Astrocyte (in vitro differentiated cells and primary cell): ENCODE results near the gene ETS1. TPM values are rescaled to one million over a fixed set of nuclear protein-coding genes. Genes with fewer than 3 reads are reported as not detected.
A peak's percentile ranks its signal among the peaks of the same experiment; 100 is the strongest.

ENCODE experiments used
- DNase-seq: peaks from one replicate; pipeline ENCODE4 v3.0.0-alpha.2; 2010; ENCODE audit warnings: low read depth
- FAIRE-seq: peaks from 2 replicates; lab custom pipeline; 2011; peaks lifted over from hg19 to GRCh38; lab: Jason Lieb, UNC
- H2AFZ ChIP-seq: 2 replicates; pipeline ENCODE4 v1.6.0; 2012; ENCODE audit warnings: low read depth, low read length, inconsistent platforms
- H3K27ac ChIP-seq: 2 replicates; pipeline ENCODE4 v1.5.1; 2011; ENCODE audit warnings: low read depth, low read length, inconsistent platforms
- H3K27me3 ChIP-seq: 2 replicates; pipeline ENCODE4 v1.6.0; 2011; ENCODE audit warnings: low read length, inconsistent platforms; ENCODE audit not compliant: insufficient read depth
- H3K36me3 ChIP-seq: 2 replicates; pipeline ENCODE4 v1.5.1; 2011; ENCODE audit warnings: low read length, inconsistent platforms; ENCODE audit not compliant: insufficient read depth
- H3K4me1 ChIP-seq: 2 replicates; pipeline ENCODE4 v1.5.1; 2011; ENCODE audit warnings: low read length, inconsistent platforms; ENCODE audit not compliant: insufficient read depth
- H3K4me2 ChIP-seq: 2 replicates; pipeline ENCODE4 v1.6.0; 2012; ENCODE audit warnings: low read length, inconsistent platforms
- H3K4me3 ChIP-seq: 2 replicates; pipeline ENCODE4 v1.5.1; 2011; ENCODE audit warnings: low read depth, mild to moderate bottlenecking, low read length, inconsistent platforms; ENCODE audit not compliant: insufficient read depth
- H3K79me2 ChIP-seq: 2 replicates; pipeline ENCODE4 v1.6.0; 2012; ENCODE audit warnings: mild to moderate bottlenecking, low read length, inconsistent platforms; ENCODE audit not compliant: insufficient read depth
- H3K9ac ChIP-seq: 2 replicates; pipeline ENCODE4 v1.6.0; 2012; ENCODE audit warnings: mild to moderate bottlenecking, low read length, inconsistent platforms
- H3K9me3 ChIP-seq: 2 replicates; pipeline ENCODE4 v1.5.1; 2012; ENCODE audit warnings: low read depth, mild to moderate bottlenecking, low read length, inconsistent platforms; ENCODE audit not compliant: insufficient read depth
- H4K20me1 ChIP-seq: 2 replicates; pipeline ENCODE4 v1.6.0; 2012; ENCODE audit warnings: low read length, inconsistent platforms; ENCODE audit not compliant: insufficient read depth
- H3K27ac Mint-ChIP-seq: one replicate; pipeline ENCODE4 v1.8.0; 2021; ENCODE audit warnings: mild to moderate bottlenecking, mixed read lengths; ENCODE audit not compliant: unreplicated experiment
- H3K27me3 Mint-ChIP-seq: one replicate; pipeline ENCODE4 v1.8.0; 2021; ENCODE audit warnings: low read depth, mixed read lengths; ENCODE audit not compliant: unreplicated experiment
- H3K36me3 Mint-ChIP-seq: one replicate; pipeline ENCODE4 v1.8.0; 2021; ENCODE audit warnings: low read depth, mixed read lengths; ENCODE audit not compliant: unreplicated experiment
- H3K4me1 Mint-ChIP-seq: one replicate; pipeline ENCODE4 v1.8.0; 2021; ENCODE audit warnings: low read depth, mixed read lengths; ENCODE audit not compliant: unreplicated experiment
- H3K4me3 Mint-ChIP-seq: one replicate; pipeline ENCODE4 v1.8.0; 2021; ENCODE audit warnings: mild to moderate bottlenecking, moderate library complexity, mixed read lengths; ENCODE audit not compliant: unreplicated experiment
- H3K9me3 Mint-ChIP-seq: one replicate; pipeline ENCODE4 v1.8.0; 2021; ENCODE audit warnings: mild to moderate bottlenecking, mixed read lengths; ENCODE audit not compliant: unreplicated experiment
- CTCF ChIP-seq: IDR thresholded peaks from 2 replicates; pipeline ENCODE4 v1.5.1; 2011; ENCODE audit warnings: low read depth, mild to moderate bottlenecking, inconsistent platforms, low read length, moderate library complexity; ENCODE audit not compliant: insufficient read depth
- EZH2 ChIP-seq: IDR thresholded peaks from 2 replicates; pipeline ENCODE4 v1.6.1; 2012; ENCODE audit warnings: mild to moderate bottlenecking, low read length, inconsistent platforms; ENCODE audit not compliant: insufficient read depth
- total RNA-seq: library from RNA; stranded (reverse); gene quantifications from 2 replicates; pipeline ENCODE4 v1.2.1, GENCODE V29; 2021

Gene ETS1
- total RNA-seq, 1 donor from 2014 or later = 107 TPM

GRCh38 chr11:128419012-128419767 lies 168.2 kb downstream of the ETS1 start:
- H3K27me3 Mint-ChIP-seq = no peaks in the 10 kb centered on the region
- Histone ChIP-seq H3K9ac (no peak overlapping the region), H3K27ac (no peak overlapping the region), H3K4me1 (peaks cover 26% of the 10 kb centered on the region), H2AFZ (no peak overlapping the region), H3K4me3 (no peak overlapping the region), H3K9me3 (no peaks in the 10 kb centered on the region), H3K27me3 (no peaks in the 10 kb centered on the region), H3K36me3 (no peaks in the 10 kb centered on the region), H4K20me1 (no peaks in the 10 kb centered on the region), H3K4me2 (no peak overlapping the region), H3K79me2 (no peaks in the 10 kb centered on the region)
- FAIRE-seq (no peak), DNase-seq (no peak)
- no peaks in the 10 kb centered on the region for H3K9me3 Mint-ChIP-seq
- peaks cover 34% of the 10 kb centered on the region for H3K4me1 Mint-ChIP-seq
- TF ChIP-seq CTCF = no peak
- TF ChIP-seq EZH2 = no peak
- H3K4me3 Mint-ChIP-seq = no peak overlapping the region
- H3K36me3 Mint-ChIP-seq = no peaks in the 10 kb centered on the region
- H3K27ac Mint-ChIP-seq = no peak overlapping the region

GRCh38 chr11:128417607-128418324 lies 169.6 kb downstream of the ETS1 start:
- no peak for TF ChIP-seq CTCF
- no peak for TF ChIP-seq EZH2
- DNase-seq = peak; percentile 95

DNA sequence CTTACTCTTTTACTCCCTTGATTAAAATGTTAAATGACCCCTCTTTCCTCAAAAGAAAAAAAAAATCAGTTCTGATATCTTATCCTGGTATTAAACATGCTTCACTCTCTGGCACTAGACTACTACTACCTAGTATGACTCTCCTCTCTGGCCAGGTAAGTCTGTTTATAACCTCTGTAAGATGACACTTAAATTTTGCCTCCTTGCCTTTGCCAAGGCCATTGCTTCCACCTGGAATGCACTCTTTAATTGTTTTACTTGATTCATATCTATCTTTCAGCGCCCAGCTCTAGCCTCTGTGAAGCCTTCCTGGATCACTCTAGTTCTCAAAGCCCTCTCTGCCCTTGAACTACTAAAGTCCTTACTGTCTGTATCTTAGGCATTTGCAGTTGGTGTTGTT lies 170.4 kb downstream of the ETS1 start:
- Histone ChIP-seq H3K4me2 (peak overlapping the region; percentile 4), H3K9me3 (no peaks in the 10 kb centered on the region), H3K4me3 (no peak overlapping the region), H4K20me1 (no peaks in the 10 kb centered on the region), H2AFZ (no peak overlapping the region), H3K4me1 (peaks cover 26% of the 10 kb centered on the region), H3K27ac (peak overlapping the region; percentile 48), H3K79me2 (no peaks in the 10 kb centered on the region), H3K9ac (no peak overlapping the region), H3K36me3 (no peaks in the 10 kb centered on the region), H3K27me3 (no peaks in the 10 kb centered on the region)
- no peak for DNase-seq
- no peak for FAIRE-seq
- TF ChIP-seq CTCF (no peak), EZH2 (no peak)
- H3K36me3 Mint-ChIP-seq = no peaks in the 10 kb centered on the region
- peaks cover 32% of the 10 kb centered on the region for H3K4me1 Mint-ChIP-seq
- H3K9me3 Mint-ChIP-seq = no peaks in the 10 kb centered on the region
- H3K27ac Mint-ChIP-seq = no peak overlapping the region
- no peak overlapping the region for H3K4me3 Mint-ChIP-seq
- H3K27me3 Mint-ChIP-seq = no peaks in the 10 kb centered on the region

More at GRCh38 chr11:128417607-128418324, 169.6 kb downstream of the ETS1 start:
- Mint-ChIP-seq H3K4me1 (peaks cover 34% of the 10 kb centered on the region), H3K4me3 (no peak overlapping the region), H3K27ac (no peak overlapping the region), H3K9me3 (no peaks in the 10 kb centered on the region), H3K27me3 (no peaks in the 10 kb centered on the region), H3K36me3 (no peaks in the 10 kb centered on the region)
- Histone ChIP-seq H3K9me3 (no peaks in the 10 kb centered on the region), H3K79me2 (no peaks in the 10 kb centered on the region), H3K4me1 (peaks cover 26% of the 10 kb centered on the region), H3K4me2 (peak overlapping the region; percentile 30), H3K4me3 (no peak overlapping the region), H3K9ac (no peak overlapping the region), H3K27me3 (no peaks in the 10 kb centered on the region), H3K36me3 (no peaks in the 10 kb centered on the region), H2AFZ (no peak overlapping the region), H3K27ac (peak overlapping the region; percentile 48), H4K20me1 (no peaks in the 10 kb centered on the region)
- peak; percentile 95 for FAIRE-seq
